Neural cell (in vitro differentiated cells): Measurements from ENCODE around the gene MMP19. TPM values are rescaled to one million over a fixed set of nuclear protein-coding genes. Genes with fewer than 3 reads are reported as not detected.

ENCODE experiments used
- H2AFZ ChIP-seq: fragments of 200-600, 300-800 bp; sonication (generic), shearing (Covaris generic); 2 replicates; pipeline ENCODE4 v1.6.0; 2014; ENCODE audit warnings: low read depth, mild to moderate bottlenecking, antibody characterized with exemption, low read length, moderate library complexity
- H3F3A ChIP-seq: fragments of 200-600 bp; shearing (Covaris generic); 2 replicates; pipeline ENCODE4 v1.6.1; 2016; ENCODE audit warnings: mild to moderate bottlenecking, moderate library complexity, mixed read lengths, antibody characterized with exemption, low read length; ENCODE audit not compliant: insufficient read depth, poor library complexity, severe bottlenecking
- H3K27ac ChIP-seq: fragments of 200-600, 300-800 bp; sonication (generic), shearing (Covaris generic); 2 replicates; pipeline ENCODE4 v1.5.1; 2014; ENCODE audit warnings: mild to moderate bottlenecking, low read length, moderate library complexity
- H3K27me3 ChIP-seq: fragments of 300-800, 200-600 bp; sonication (generic), shearing (Covaris generic); 2 replicates; pipeline ENCODE4 v1.6.0; 2014; ENCODE audit warnings: mild to moderate bottlenecking, low read depth, low read length, moderate library complexity; ENCODE audit not compliant: insufficient read depth
- H3K36me3 ChIP-seq: fragments of 300-800, 200-600 bp; sonication (generic), shearing (Covaris generic); 2 replicates; pipeline ENCODE4 v1.5.1; 2014; ENCODE audit warnings: mild to moderate bottlenecking, antibody characterized with exemption, low read length, moderate library complexity; ENCODE audit not compliant: insufficient read depth
- H3K4me2 ChIP-seq: fragments of 300-800, 200-600 bp; sonication (generic), shearing (Covaris generic); 2 replicates; pipeline ENCODE4 v1.6.0; 2014; ENCODE audit warnings: mild to moderate bottlenecking, low read length
- H3K4me3 ChIP-seq: fragments of 300-800, 200-600 bp; sonication (generic), shearing (Covaris generic); 2 replicates; pipeline ENCODE4 v1.5.1; 2014; ENCODE audit warnings: mild to moderate bottlenecking, low read length, moderate library complexity
- H3K79me2 ChIP-seq: fragments of 200-600 bp; shearing (Covaris generic); replicated peaks from 2 replicates; pipeline ENCODE4 v1.6.0; 2014; ENCODE audit warnings: mild to moderate bottlenecking, low read length, moderate library complexity; ENCODE audit not compliant: insufficient read depth
- H3K9ac ChIP-seq: fragments of 300-800, 200-600 bp; sonication (generic), shearing (Covaris generic); 2 replicates; pipeline ENCODE4 v1.6.1; 2016; ENCODE audit warnings: mild to moderate bottlenecking, low read length, mixed read lengths
- H3K9me2 ChIP-seq: fragments of 200-600 bp; shearing (Covaris generic); 2 replicates; pipeline ENCODE4 v1.6.1; 2016; ENCODE audit warnings: mild to moderate bottlenecking, low read length, mixed read lengths; ENCODE audit not compliant: insufficient read depth
- H3K9me3 ChIP-seq: fragments of 200-600, 300-800 bp; sonication (generic), shearing (Covaris generic); 2 replicates; pipeline ENCODE4 v1.6.1; 2016; ENCODE audit warnings: mild to moderate bottlenecking, mixed run types, low read length, moderate library complexity, mixed read lengths
- H4K20me1 ChIP-seq: fragments of 200-600 bp; shearing (Covaris generic); 2 replicates; pipeline ENCODE4 v1.6.1; 2016; ENCODE audit warnings: mild to moderate bottlenecking, mixed run types; ENCODE audit not compliant: insufficient read depth
- EP300 ChIP-seq: fragments of 450-650 bp; conservative IDR thresholded peaks from 2 replicates; pipeline ENCODE4 v1.6.1; 2014; ENCODE audit warnings: antibody characterized with exemption, mild to moderate bottlenecking, moderate library complexity; ENCODE audit not compliant: poor library complexity, severe bottlenecking
- EZH2 ChIP-seq: fragments of 200-600, 300-800 bp; shearing (Covaris generic), sonication (generic); IDR thresholded peaks from 2 replicates; pipeline ENCODE4 v1.6.1; 2014; ENCODE audit warnings: antibody characterized with exemption, low read length, borderline replicate concordance, mild to moderate bottlenecking; ENCODE audit not compliant: insufficient read depth, poor library complexity, severe bottlenecking
- MXI1 ChIP-seq: fragments of 450-650 bp; conservative IDR thresholded peaks from 2 replicates; pipeline ENCODE4 v1.6.1; 2014; ENCODE audit warnings: antibody characterized with exemption, mild to moderate bottlenecking; ENCODE audit not compliant: poor library complexity, severe bottlenecking
- POLR2AphosphoS5 ChIP-seq: IDR thresholded peaks from 2 replicates; pipeline ENCODE4 v1.6.1; 2012
- RAD21 ChIP-seq: fragments of 450-650 bp; conservative IDR thresholded peaks from 2 replicates; pipeline ENCODE4 v1.6.1; 2014; ENCODE audit warnings: antibody characterized with exemption, mild to moderate bottlenecking, moderate library complexity
- SMC3 ChIP-seq: fragments of 450-650 bp; conservative IDR thresholded peaks from 2 replicates; pipeline ENCODE4 v1.6.1; 2014; ENCODE audit warnings: antibody characterized with exemption, mild to moderate bottlenecking, moderate library complexity; ENCODE audit not compliant: poor library complexity
- TAF1 ChIP-seq: IDR thresholded peaks from 2 replicates; pipeline ENCODE4 v1.6.1; 2012; ENCODE audit warnings: low read depth
- polyA plus RNA-seq: library from polyadenylated mRNA; depleted of rRNA; stranded (reverse); fragments of >200 nt; gene quantifications from 2 replicates; pipeline ENCODE4 v1.2.3, GENCODE V29; 2014
- TF ChIP-seq, protein P1 (sequence below): fragments of 450-650 bp; IDR thresholded peaks from 2 replicates; pipeline ENCODE4 v1.5.1; 2014; ENCODE audit warnings: antibody characterized with exemption, mild to moderate bottlenecking, moderate library complexity; ENCODE audit not compliant: poor library complexity, severe bottlenecking
- TF ChIP-seq, protein P2 (sequence below): IDR thresholded peaks from 2 replicates; pipeline ENCODE4 v1.6.1; 2012; ENCODE audit warnings: borderline replicate concordance

Gene MMP19
- polyA plus RNA-seq, 1 donor from 2014 or later, result not detected

DNA sequence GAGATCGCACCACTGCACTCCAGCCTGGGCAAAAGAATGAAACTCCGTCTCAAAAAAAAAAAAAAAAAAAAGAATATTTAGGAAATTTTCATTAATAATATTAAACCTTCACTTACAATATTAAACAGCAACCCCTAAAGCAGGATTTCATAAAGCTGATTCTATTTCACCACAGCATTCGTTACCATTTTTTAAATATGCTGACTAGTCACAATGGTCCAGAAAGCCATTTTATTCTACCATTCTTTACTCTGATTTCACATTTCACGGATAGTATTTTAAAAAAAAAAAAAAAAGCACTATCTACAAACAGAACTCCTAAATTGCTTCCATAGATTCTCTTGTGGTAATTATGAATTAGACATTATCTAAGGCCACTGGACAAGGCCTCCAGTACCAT lies 52.8 kb downstream of the MMP19 start:
- Histone ChIP-seq H3F3A (no peaks in the 10 kb centered on the region), H3K79me2 (no peaks in the 10 kb centered on the region), H3K27ac (no peak overlapping the region), H3K27me3 (no peaks in the 10 kb centered on the region), H3K4me2 (no peak overlapping the region), H3K4me3 (no peak overlapping the region), H3K9me3 (no peaks in the 10 kb centered on the region), H3K9ac (no peak overlapping the region), H4K20me1 (no peaks in the 10 kb centered on the region), H3K36me3 (peaks cover 14% of the 10 kb centered on the region), H3K9me2 (no peaks in the 10 kb centered on the region), H2AFZ (no peak overlapping the region)
- TF ChIP-seq EZH2 (no peak), POLR2AphosphoS5 (no peak), MXI1 (no peak), TAF1 (no peak), SMC3 (no peak)
- TF ChIP-seq, protein P1, sequence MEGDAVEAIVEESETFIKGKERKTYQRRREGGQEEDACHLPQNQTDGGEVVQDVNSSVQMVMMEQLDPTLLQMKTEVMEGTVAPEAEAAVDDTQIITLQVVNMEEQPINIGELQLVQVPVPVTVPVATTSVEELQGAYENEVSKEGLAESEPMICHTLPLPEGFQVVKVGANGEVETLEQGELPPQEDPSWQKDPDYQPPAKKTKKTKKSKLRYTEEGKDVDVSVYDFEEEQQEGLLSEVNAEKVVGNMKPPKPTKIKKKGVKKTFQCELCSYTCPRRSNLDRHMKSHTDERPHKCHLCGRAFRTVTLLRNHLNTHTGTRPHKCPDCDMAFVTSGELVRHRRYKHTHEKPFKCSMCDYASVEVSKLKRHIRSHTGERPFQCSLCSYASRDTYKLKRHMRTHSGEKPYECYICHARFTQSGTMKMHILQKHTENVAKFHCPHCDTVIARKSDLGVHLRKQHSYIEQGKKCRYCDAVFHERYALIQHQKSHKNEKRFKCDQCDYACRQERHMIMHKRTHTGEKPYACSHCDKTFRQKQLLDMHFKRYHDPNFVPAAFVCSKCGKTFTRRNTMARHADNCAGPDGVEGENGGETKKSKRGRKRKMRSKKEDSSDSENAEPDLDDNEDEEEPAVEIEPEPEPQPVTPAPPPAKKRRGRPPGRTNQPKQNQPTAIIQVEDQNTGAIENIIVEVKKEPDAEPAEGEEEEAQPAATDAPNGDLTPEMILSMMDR, result no peak

DNA sequence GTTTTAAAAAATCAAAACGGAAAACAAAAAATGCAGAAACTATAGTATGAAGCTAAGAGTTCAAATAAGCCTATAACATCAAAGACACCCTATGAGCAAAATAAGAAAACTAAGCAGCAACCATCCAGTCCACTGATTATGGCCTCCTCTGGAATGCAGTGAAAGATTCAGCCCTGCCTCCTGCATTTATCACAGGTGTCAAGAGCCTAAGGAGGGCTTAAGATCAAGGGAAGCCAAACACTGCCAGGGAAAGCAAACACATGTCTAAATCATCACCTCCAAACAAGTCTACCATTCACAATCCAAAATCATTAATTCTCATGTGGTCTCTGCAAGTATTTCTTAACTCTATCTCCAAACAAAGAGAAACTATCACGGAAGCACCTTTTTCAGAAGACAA lies 53.6 kb downstream of the MMP19 start:
- no peak for TF ChIP-seq EP300
- TF ChIP-seq SMC3, result no peak
- no peak for TF ChIP-seq EZH2
- TF ChIP-seq, protein P1, result no peak
- TF ChIP-seq MXI1, result no peak
- TF ChIP-seq POLR2AphosphoS5, result no peak
- TF ChIP-seq RAD21, result no peak
- TF ChIP-seq TAF1, result no peak
- TF ChIP-seq, protein P2, sequence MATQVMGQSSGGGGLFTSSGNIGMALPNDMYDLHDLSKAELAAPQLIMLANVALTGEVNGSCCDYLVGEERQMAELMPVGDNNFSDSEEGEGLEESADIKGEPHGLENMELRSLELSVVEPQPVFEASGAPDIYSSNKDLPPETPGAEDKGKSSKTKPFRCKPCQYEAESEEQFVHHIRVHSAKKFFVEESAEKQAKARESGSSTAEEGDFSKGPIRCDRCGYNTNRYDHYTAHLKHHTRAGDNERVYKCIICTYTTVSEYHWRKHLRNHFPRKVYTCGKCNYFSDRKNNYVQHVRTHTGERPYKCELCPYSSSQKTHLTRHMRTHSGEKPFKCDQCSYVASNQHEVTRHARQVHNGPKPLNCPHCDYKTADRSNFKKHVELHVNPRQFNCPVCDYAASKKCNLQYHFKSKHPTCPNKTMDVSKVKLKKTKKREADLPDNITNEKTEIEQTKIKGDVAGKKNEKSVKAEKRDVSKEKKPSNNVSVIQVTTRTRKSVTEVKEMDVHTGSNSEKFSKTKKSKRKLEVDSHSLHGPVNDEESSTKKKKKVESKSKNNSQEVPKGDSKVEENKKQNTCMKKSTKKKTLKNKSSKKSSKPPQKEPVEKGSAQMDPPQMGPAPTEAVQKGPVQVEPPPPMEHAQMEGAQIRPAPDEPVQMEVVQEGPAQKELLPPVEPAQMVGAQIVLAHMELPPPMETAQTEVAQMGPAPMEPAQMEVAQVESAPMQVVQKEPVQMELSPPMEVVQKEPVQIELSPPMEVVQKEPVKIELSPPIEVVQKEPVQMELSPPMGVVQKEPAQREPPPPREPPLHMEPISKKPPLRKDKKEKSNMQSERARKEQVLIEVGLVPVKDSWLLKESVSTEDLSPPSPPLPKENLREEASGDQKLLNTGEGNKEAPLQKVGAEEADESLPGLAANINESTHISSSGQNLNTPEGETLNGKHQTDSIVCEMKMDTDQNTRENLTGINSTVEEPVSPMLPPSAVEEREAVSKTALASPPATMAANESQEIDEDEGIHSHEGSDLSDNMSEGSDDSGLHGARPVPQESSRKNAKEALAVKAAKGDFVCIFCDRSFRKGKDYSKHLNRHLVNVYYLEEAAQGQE, result no peak
- H3K36me3 ChIP-seq, result peaks cover 11% of the 10 kb centered on the region
- H3K79me2 ChIP-seq, result no peaks in the 10 kb centered on the region
- no peaks in the 10 kb centered on the region for H3K9me2 ChIP-seq
- no peak overlapping the region for H2AFZ ChIP-seq
- H3K4me2 ChIP-seq, result no peak overlapping the region
- H4K20me1 ChIP-seq, result no peaks in the 10 kb centered on the region
- H3K9ac ChIP-seq, result no peak overlapping the region
- H3K27me3 ChIP-seq, result no peaks in the 10 kb centered on the region
- H3F3A ChIP-seq, result no peaks in the 10 kb centered on the region
- no peak overlapping the region for H3K4me3 ChIP-seq
- no peak overlapping the region for H3K27ac ChIP-seq
- no peaks in the 10 kb centered on the region for H3K9me3 ChIP-seq
